K562 treated with DMSO at 1 percent for 4 hours (cell line): ENCODE measurements around the gene ZXDA. TPM values are rescaled to one million over a fixed set of nuclear protein-coding genes. Genes with fewer than 3 reads are reported as not detected.

Experiments
- total RNA-seq: library from RNA; unstranded; fragments of 300-600 nt; gene quantifications from 2 replicates; pipeline ENCODE4 v1.2.3, GENCODE V29; 2022; ENCODE audit not compliant: insufficient read depth

Gene ZXDA
- total RNA-seq = 0.36 TPM in 1 of 2 replicates, not detected in the other

DNA sequence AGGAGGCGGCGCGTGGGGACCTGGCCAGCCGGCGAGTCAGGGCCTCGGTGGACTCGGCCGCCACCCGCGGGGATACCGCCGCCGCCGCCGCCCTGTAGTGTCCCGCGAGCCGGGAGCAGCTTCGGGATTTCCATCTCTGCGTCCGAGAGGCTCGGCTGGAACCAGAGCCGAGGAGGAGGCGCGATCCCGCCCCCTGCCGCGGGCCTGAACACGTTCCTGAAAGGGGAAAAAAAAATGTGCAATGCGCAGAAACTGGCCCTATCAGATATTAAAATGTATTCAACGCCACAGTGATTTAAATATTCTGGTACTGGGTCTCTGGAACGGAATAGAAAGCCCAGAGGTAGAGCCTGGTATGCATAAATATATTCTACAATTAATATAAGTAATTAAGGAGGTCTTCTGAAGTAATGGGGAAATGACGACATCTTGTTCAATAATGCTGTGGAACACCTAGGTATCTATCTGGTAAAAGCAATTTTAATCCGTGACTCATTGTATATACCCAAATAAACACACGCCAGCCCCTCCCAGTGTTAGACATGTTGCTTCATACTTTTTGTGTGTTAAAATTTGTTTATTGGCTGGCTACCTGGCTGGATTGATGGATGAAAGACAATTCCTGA lies at the start of gene ZXDA:
Gene ZXDA (minus strand): TSS at position 172 of the 626 bp plus-strand sequence. CDS start 38 bp downstream, at position 134.

Other genes starting within 250 kb of the ZXDA start
- not detected in 2 replicates for gene NLRP2B, start 230.2 kb downstream of the ZXDA start, total RNA-seq